ENCODE data around the gene PRR29.
A peak's percentile ranks its signal among the peaks of the same experiment; 100 is the strongest.
"Not testable (repeated sequence)": the region's sequence is repeated elsewhere in the genome, so short reads cannot be mapped to it uniquely, and the experiment has no call there.

The PRR29 gene

DNA sequence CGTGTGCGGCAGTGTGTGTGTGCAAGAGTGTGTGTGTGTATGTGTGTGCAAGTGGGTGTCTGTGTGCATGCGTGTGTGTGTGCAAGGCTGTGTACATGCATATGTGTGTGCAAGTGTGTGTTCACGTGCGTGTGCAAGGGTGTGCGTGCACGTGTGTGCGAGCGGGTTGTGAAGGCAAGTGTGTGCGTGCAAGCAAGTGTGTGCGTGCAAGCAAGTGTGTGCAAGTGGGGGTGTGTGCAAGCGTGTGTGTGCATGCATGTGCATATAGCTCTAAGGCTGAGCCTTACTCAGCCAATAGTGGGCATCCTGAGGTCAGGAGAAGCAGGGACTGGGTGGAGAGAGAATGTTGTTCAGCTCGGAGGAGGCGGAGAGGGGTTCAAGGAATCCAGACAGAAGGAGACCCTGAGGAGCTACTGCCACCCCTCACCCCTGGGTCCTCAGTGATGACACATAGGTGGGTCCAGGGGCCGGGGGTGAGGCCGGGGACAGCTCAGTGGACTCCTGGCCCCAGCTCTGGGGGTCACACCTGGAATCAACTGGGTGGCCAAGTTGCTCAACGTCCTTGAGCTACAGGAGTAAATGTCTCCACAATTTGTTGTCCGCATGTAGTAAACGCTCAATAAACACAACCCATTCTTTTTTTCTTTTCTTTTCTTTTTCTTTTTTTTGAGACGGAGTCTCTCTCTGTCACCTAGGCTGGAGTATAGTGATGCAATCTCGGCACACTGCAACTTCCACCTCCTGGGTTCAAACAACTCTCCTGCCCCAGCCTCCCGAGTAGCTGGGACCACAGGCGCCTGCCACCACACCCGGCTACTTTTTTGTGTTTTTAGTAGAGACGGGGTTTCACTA lies 1.8 kb downstream of the PRR29 start:
- Mint-ChIP-seq H3K4me3 (no peak overlapping the region), H3K36me3 (peaks cover 23% of the 10 kb centered on the region), H3K4me1 (peaks cover 21% of the 10 kb centered on the region), H3K27ac (no peak overlapping the region), H3K9me3 (no peaks in the 10 kb centered on the region), H3K27me3 (peaks cover 33% of the 10 kb centered on the region)
- no peak for ATAC-seq

DNA sequence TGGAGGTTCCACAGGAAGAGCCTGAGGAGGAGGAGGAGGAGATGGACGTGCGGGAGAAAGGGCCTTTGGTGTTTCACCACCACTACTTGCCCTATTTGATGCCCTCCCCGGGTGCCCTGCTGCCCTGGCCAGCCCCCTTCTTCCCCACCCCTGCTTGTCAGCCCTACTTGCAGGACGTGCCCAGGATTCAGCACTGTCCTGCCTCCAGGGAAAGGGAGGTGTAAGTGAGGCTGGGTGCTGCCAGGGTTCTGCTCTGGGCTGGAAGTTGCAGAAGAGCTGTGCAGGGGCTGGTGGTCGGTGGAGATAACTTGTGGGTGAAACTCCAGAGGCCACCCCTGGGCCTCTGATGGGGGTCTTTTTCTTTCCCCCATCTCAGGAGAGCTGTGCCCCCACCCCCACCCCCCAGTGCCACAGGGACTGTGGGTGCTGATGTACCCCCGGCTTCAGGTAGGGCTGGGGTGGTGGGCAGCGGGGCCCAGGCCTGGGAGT lies 3.0 kb downstream of the PRR29 start:
- H3K27me3 Mint-ChIP-seq, result peaks cover 33% of the 10 kb centered on the region

DNA sequence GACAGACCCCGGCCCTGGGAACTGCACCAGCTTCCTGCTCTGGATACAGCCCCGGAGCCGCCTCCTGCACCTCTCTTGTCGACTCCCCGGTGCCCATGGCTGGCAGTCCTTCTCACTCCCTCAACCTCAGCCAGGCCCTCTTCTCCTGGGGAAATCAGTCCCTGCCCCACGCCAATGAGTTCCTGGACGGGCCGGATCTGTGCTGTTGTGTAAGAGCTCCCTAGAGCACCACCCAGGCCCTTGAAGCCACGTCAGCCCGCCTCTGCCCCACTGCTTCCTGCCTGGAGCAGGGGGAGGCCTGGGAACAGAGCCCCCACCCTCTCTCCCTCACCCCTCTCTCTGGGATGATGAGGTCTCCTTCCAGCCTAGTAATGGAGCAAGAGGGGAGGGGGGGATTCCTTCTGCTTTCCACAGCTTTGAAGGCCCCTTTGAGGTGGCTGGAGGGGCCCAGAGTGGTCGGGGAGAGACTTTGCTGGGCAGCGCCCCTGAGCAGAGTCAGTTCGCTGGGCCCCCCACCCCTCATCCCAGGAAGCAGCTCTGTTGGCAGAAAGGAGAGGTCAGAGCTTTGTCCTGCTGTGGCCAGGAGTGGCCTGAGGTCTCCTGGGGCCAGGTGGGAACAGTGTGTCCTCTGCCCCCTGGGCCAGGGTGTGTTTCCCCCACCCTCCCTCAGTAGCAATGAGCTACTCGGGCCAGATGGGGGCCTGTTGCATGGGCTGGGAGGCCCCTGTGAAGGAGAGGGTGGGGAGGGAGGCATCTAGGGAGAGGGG lies 3.8 kb downstream of the PRR29 start:
- Mint-ChIP-seq H3K36me3 (peaks cover 34% of the 10 kb centered on the region), H3K4me1 (peaks cover 31% of the 10 kb centered on the region), H3K4me3 (no peak overlapping the region), H3K27me3 (peaks cover 33% of the 10 kb centered on the region), H3K9me3 (no peaks in the 10 kb centered on the region), H3K27ac (no peak overlapping the region)
- no peak for ATAC-seq

More for the DNA sequence above, 3.0 kb downstream of the PRR29 start:
- Mint-ChIP-seq H3K4me1 (peaks cover 26% of the 10 kb centered on the region), H3K36me3 (peaks cover 34% of the 10 kb centered on the region), H3K4me3 (no peak overlapping the region), H3K27ac (no peak overlapping the region), H3K9me3 (no peaks in the 10 kb centered on the region)
- no peak for ATAC-seq

DNA sequence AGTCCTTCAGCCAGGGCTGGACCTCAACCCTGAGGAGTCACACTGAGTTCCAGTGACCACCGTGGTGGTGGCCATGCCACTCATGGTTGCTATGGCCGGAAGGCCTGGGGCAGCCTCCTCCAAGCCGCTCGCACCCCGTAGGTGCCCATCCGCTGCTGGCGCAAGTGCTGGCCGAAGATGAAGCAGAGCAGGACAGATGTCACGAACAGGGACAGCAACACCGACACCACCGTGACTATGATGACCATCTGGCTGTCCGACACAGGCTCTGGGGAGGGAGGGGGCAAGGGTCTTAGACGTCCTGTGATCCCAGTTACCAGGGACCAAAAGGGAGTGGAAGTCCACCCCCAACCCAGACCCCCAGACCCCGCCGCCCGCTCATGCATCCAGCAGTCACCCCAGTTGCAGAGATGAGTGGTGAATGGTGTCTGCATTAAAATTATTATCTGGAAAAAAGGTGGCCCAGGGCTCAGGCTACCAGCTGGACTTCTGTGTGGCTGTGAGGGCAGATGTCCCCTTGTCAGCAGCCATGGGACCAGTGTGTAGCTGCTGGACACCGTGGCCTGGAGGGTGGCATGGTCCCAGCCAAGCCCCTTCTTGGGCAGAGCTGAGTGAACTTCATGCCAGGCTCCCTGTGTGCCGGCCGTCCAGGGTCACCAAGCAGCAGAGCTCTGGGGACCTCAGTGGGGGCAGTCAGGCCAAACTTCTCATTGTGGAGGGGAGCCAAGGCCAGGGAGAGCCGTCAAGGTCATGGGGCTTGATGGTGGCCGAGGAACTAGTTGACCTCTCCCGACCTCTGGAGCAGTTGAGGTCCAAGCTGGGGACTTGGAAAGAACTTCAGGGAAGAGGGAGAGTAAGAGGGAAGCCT lies 4.7 kb downstream of the PRR29 start:
- Mint-ChIP-seq H3K27me3 (peaks cover 28% of the 10 kb centered on the region), H3K9me3 (no peaks in the 10 kb centered on the region), H3K36me3 (peaks cover 37% of the 10 kb centered on the region), H3K4me1 (peaks cover 37% of the 10 kb centered on the region), H3K4me3 (no peak overlapping the region), H3K27ac (no peak overlapping the region)
- ATAC-seq, result no peak

DNA sequence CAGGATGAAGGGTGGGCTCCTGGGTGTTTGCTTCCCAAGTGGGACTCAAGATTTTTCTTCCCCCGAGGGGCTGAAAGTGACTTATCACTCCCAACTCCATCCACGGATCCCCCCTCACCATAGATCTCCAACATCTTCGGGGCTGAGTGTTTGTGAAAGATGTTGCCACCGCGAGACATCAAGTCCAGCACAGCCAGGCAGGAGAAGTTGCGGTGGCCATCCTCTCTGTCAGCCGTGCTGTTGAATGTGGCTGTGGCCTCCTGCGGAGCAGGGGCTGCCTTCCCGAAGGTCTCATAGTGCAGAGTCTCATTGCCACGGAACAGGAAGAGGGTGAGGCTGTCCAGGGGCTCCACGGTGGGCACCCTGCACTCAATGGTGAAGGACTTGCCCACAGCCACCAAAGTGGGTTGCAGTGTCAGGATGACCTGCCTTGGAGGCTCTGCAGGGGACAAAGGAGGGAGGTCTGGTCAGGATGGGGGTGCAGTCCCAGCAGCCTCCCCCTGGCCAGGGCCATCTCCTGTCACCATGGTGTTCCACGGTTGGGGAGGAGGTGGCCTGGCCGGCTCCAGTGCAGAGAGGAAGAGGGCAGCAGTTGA lies 5.5 kb downstream of the PRR29 start:
- peaks cover 21% of the 10 kb centered on the region for H3K27me3 Mint-ChIP-seq
- H3K27ac Mint-ChIP-seq, result no peak overlapping the region
- H3K4me1 Mint-ChIP-seq, result peaks cover 36% of the 10 kb centered on the region
- no peak overlapping the region for H3K4me3 Mint-ChIP-seq
- H3K9me3 Mint-ChIP-seq, result no peaks in the 10 kb centered on the region
- ATAC-seq, result no peak
- H3K36me3 Mint-ChIP-seq, result peaks cover 39% of the 10 kb centered on the region

DNA sequence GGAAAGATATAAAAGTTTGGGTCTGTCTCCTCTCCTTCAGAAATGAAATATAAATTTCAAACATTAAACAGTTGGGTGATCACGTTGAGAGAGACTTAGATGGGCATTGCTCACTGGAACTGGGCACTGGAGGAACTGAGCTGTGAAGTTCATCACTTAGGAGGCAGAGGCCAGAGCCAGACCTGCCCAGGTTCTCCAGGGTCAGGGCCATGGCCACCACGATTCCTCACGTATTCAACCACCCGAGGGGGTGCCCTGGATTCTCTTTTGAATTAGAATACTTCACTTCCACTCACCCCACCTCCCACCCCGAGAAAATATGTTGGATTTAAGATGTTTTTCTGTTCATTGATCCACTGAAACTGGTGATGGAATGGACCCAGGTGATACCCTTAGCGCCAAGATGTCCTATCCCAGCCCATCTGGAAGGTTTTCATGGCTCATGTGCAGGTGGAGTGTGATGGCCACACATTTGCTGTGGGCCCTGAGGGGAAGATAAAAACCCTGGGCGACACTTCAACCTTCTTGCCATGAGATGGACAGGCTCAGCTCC lies 6.1 kb downstream of the PRR29 start:
- ATAC-seq, result no peak
- H3K4me3 Mint-ChIP-seq, result no peak overlapping the region
- H3K9me3 Mint-ChIP-seq, result no peaks in the 10 kb centered on the region
- H3K27ac Mint-ChIP-seq, result no peak overlapping the region
- peaks cover 39% of the 10 kb centered on the region for H3K36me3 Mint-ChIP-seq
- peaks cover 36% of the 10 kb centered on the region for H3K4me1 Mint-ChIP-seq
- peaks cover 14% of the 10 kb centered on the region for H3K27me3 Mint-ChIP-seq

DNA sequence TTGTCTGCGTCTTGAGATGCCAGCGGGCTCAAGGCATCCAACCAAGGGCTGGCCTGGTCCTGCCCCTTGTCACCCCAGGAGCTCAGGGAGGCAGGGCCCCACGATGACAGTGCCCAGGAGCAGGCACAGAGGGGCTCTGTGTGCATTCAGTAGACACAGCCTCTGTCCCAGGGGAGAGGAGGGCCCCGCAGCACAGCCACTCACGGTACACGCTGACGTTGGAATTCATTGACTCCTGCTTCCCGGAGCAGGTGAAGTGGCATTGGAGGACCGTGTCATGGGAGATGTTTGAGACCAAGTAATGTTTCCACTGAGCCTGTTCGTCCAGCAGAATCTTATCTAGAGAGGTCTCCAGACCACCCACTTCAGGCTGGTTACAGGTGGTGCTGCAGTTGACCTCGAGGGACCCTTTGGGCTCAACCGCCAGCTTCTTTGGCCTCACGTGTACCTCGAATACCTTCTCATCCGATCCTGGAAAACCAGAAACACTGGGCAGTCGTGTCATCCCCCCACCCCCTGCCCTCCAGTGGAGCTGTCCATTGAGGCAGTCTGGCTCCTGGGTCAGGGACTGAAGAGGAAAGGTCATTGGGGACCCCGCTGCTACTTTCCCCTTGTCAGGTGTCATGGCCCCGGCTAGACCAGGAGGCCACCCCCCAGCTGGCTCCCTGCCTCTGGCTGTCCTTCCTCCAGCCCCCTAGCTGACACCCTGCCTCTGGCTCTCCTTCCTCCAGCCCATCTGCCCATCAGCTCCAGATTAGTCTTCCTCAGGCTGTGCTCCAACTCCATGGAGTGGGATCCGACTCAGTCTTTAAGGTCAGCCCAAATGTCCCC lies 7.0 kb downstream of the PRR29 start:
- H3K4me1 Mint-ChIP-seq, result peaks cover 39% of the 10 kb centered on the region
- peaks cover 44% of the 10 kb centered on the region for H3K36me3 Mint-ChIP-seq
- H3K4me3 Mint-ChIP-seq, result no peak overlapping the region
- no peak for ATAC-seq
- H3K27ac Mint-ChIP-seq, result no peak overlapping the region
- no peaks in the 10 kb centered on the region for H3K9me3 Mint-ChIP-seq
- peaks cover 6% of the 10 kb centered on the region for H3K27me3 Mint-ChIP-seq

DNA sequence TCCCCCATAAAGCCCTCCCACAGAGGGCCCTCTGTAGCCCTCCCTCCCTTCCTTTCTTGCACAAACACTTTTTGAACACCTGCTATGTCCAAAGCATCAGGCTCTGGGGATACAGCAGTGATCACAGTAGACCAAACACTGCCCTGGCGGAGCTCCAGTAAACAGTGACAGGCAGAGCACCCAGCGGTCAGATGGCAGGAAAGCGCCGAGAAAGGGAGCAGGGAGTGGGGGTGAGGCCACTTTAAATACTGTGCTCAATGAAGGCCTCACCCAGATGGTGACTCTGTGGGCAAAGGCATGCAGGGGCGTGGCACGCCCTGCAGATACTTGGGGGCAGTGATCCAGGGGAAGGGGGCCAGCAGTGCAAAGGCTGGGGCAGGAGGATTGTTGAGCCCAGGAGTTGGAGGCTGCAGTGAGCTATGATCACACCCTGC lies 7.6 kb downstream of the PRR29 start:
- Mint-ChIP-seq H3K4me3 (no peak overlapping the region), H3K36me3 (peaks cover 48% of the 10 kb centered on the region), H3K9me3 (no peaks in the 10 kb centered on the region), H3K27ac (no peak overlapping the region), H3K27me3 (no peaks in the 10 kb centered on the region), H3K4me1 (peaks cover 45% of the 10 kb centered on the region)
- no peak for ATAC-seq

DNA sequence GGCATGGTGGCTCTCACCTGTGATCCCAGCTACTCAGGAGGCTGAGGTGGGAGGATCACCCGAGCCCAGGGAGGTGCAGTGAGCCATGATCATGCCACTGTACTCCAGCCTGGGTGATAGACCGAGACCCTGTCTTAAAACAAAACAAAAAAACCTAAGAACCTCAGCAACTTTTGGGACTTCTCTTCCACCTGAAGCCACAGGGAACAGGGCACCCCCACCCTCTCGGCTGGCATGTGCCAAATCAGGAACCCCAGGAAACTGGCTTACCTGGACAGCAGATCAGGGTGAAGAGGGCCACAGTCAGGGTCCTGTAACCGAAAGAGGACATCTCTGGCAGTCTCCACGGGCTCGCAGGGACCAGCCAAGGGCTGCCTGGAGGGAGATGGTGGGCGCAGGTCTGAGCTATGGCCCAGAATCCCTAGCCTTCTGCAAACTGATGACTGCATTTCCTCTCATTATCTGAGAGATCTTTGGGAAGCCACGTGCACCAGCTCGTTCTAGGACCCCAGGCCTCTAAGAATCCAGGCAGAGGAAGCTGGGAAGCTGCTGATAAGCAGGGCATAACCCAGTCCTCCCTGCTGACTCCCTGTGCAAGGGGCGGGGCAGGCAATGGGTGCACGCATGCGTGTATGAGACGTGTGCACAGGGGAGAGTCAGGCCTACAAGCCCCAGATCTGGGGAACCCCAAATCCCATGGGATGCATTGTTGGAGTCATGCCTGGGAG lies 8.4 kb downstream of the PRR29 start:
- no peaks in the 10 kb centered on the region for H3K27me3 Mint-ChIP-seq
- H3K36me3 Mint-ChIP-seq, result peaks cover 56% of the 10 kb centered on the region
- peaks cover 53% of the 10 kb centered on the region for H3K4me1 Mint-ChIP-seq
- no peak overlapping the region for H3K27ac Mint-ChIP-seq
- H3K9me3 Mint-ChIP-seq, result no peaks in the 10 kb centered on the region
- no peak for ATAC-seq
- H3K4me3 Mint-ChIP-seq, result no peak overlapping the region

DNA sequence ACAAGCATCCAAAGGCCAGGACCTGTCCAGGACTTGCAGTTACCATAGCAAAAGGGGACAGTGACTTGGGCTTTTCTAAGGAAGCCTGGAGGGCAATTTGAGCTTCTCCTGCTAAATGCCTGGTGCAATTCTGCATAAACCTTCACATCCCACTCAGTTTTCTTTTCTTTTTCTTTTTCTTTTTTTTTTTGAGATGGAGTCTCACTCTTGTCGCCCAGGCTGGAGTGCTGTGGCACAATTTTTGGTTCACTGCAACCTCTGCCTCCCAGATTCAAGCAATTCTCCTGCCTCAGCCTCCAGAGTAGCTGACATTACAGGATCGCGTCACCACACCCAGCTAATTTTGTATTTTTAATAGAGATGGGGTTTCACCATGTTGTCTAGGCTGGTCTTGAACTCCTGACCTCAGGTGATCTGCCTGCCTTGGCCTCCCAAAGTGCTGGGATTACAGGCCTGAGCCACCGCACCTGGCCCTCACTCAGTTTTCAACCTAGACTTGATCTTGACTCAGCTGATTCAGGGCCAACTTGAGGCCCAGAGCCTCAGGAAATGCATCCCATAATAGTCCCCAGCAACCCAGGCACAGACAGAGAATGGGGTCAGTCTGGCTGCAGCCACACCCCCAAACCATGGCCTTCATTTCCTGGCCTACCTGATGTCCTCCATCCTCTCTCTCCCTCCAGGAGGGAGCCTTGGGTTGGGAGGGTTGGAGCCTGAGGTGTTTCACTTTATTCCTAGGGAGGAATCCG lies 9.1 kb downstream of the PRR29 start:
- not testable (repeated sequence) for ATAC-seq, H3K27ac Mint-ChIP-seq, H3K4me3 Mint-ChIP-seq, H3K27me3 Mint-ChIP-seq, H3K9me3 Mint-ChIP-seq
- Mint-ChIP-seq H3K36me3 (peaks cover 54% of the 10 kb centered on the region), H3K4me1 (peaks cover 58% of the 10 kb centered on the region)

DNA sequence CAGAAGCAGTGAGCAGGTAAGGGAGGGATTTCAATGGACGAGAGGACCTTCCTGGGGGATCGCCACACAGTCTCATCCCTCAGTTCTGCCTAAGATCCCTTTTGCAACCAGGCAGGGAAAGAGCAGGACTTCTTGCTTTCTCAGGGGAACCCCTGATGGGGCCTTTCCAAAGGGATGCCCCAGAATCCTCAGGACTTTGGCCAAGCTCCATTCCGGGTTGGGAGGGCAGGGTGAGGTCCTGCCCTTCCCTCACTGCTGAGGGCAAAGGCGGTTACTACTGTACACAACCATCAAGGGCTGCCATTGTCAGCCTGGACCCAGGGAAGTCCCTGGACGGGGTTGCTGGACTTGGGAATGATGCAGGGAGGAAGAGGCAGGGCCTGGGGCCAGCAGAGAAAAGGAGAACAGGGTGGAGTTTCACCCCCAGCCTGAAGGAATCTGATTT lies 9.7 kb downstream of the PRR29 start:
- no peaks in the 10 kb centered on the region for H3K9me3 Mint-ChIP-seq

DNA sequence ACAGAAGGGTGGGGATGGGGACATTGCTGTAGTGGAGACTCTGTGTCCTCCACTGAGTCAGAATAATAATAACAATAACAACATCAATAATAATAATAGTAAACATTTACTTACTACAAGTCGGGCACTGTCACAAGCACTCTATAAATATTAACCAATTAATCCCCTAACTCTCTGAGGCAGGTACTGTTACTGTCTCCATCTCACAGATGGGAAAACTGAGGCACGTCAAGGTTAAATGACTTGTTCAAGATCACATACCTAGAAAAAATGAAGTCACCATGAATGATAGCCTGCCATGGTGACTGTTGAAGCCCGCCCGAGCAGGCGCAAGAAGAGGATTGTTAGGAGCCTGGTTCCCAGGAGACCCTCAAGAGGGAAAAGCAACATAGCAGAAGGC lies 10.2 kb downstream of the PRR29 start:
- H3K36me3 Mint-ChIP-seq, result peaks cover 49% of the 10 kb centered on the region
- H3K4me3 Mint-ChIP-seq, result no peak overlapping the region
- H3K27ac Mint-ChIP-seq, result no peak overlapping the region
- ATAC-seq, result no peak
- H3K4me1 Mint-ChIP-seq, result peaks cover 61% of the 10 kb centered on the region
- no peaks in the 10 kb centered on the region for H3K27me3 Mint-ChIP-seq
- H3K9me3 Mint-ChIP-seq, result no peaks in the 10 kb centered on the region

More for the DNA sequence above, 9.7 kb downstream of the PRR29 start:
- Mint-ChIP-seq H3K4me1 (peaks cover 58% of the 10 kb centered on the region), H3K27me3 (no peaks in the 10 kb centered on the region), H3K4me3 (no peak overlapping the region), H3K27ac (no peak overlapping the region), H3K36me3 (peaks cover 53% of the 10 kb centered on the region)
- no peak for ATAC-seq

DNA sequence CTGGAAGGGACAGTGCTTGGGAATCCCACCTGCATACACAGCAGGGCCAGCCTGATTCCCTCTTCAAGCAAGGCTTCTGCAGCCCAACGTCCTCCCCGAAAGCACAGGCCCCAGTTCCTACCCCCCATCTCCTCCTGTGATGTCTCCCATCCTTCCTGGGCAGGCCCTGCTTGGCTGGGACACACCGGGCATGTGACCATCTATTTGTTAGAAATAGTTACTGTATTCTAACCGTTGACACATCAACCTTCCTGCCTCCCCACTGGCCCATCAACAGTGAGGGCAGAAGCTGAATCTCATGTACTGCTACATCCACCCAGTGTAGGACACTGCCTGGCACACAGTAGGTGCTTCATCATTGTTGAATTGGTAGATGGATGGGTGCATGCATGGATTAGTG lies 10.7 kb downstream of the PRR29 start:
- Mint-ChIP-seq H3K4me3 (no peak overlapping the region), H3K27ac (peak overlapping the region; percentile 4), H3K9me3 (no peaks in the 10 kb centered on the region), H3K27me3 (no peaks in the 10 kb centered on the region), H3K4me1 (peaks cover 64% of the 10 kb centered on the region), H3K36me3 (peaks cover 44% of the 10 kb centered on the region)
- no peak for ATAC-seq
